Mesendoderm (in vitro differentiated cells): ENCODE results near the gene ISG20.

Experiments used
- DNase-seq: peaks from one replicate; pipeline ENCODE4 v3.0.0; 2013
- H2AK5ac ChIP-seq: 2 replicates; pipeline ENCODE4 v1.6.1; 2013; ENCODE audit warnings: low read length, inconsistent platforms
- H2BK120ac ChIP-seq: 2 replicates; pipeline ENCODE4 v1.6.1; 2013; ENCODE audit warnings: low read depth, mild to moderate bottlenecking, low read length, moderate library complexity, mixed read lengths
- H2BK15ac ChIP-seq: replicated peaks from 2 replicates; pipeline ENCODE4 v1.6.1; 2013; ENCODE audit warnings: low read depth, mild to moderate bottlenecking, moderate library complexity
- H2BK5ac ChIP-seq: 2 replicates; pipeline ENCODE4 v1.6.1; 2013; ENCODE audit warnings: low read length, inconsistent platforms
- H3K18ac ChIP-seq: 2 replicates; pipeline ENCODE4 v1.6.1; 2013; ENCODE audit warnings: mild to moderate bottlenecking, low read length, mixed read lengths
- H3K23ac ChIP-seq: one replicate; pipeline ENCODE4 v1.6.1; 2013; ENCODE audit warnings: low read length
- H3K27ac ChIP-seq: 2 replicates; pipeline ENCODE4 v1.5.1; 2013; ENCODE audit warnings: low read depth, mild to moderate bottlenecking, inconsistent platforms, low read length, moderate library complexity
- H3K27me3 ChIP-seq: 2 replicates; pipeline ENCODE4 v1.6.1; 2013; ENCODE audit warnings: low read length, control low read depth, mild to moderate bottlenecking, inconsistent platforms; ENCODE audit not compliant: insufficient read depth, poor library complexity
- H3K36me3 ChIP-seq: 2 replicates; pipeline ENCODE4 v1.6.1; 2013; ENCODE audit warnings: low read length, inconsistent platforms; ENCODE audit not compliant: control insufficient read depth, insufficient read depth
- H3K4ac ChIP-seq: one replicate; pipeline ENCODE4 v1.6.1; 2013; ENCODE audit warnings: low read depth, mild to moderate bottlenecking, low read length, moderate library complexity
- H3K4me1 ChIP-seq: 2 replicates; pipeline ENCODE4 v1.6.1; 2013; ENCODE audit warnings: low read depth, low read length, inconsistent platforms; ENCODE audit not compliant: control insufficient read depth
- H3K4me2 ChIP-seq: 2 replicates; pipeline ENCODE4 v1.6.1; 2013; ENCODE audit warnings: low read length
- H3K4me3 ChIP-seq: 2 replicates; pipeline ENCODE4 v1.5.1; 2013; ENCODE audit warnings: mild to moderate bottlenecking, low read length
- H3K56ac ChIP-seq: one replicate; pipeline ENCODE4 v1.6.1; 2013; ENCODE audit warnings: low read length
- H3K79me1 ChIP-seq: 2 replicates; pipeline ENCODE4 v1.6.1; 2013; ENCODE audit warnings: low read length, inconsistent platforms
- H3K79me2 ChIP-seq: 2 replicates; pipeline ENCODE4 v1.6.1; 2013; ENCODE audit warnings: mild to moderate bottlenecking, low read length; ENCODE audit not compliant: control insufficient read depth, insufficient read depth
- H3K9ac ChIP-seq: 2 replicates; pipeline ENCODE4 v1.6.1; 2013; ENCODE audit warnings: low read length, inconsistent platforms
- H4K5ac ChIP-seq: one replicate; pipeline ENCODE4 v1.6.1; 2013; ENCODE audit warnings: low read length
- H4K8ac ChIP-seq: one replicate; pipeline ENCODE4 v1.6.1; 2013; ENCODE audit warnings: low read depth, mild to moderate bottlenecking, control low read depth, low read length, moderate library complexity
- WGBS: extraction: QIAGEN DNeasy Blood & Tissue Kit; methylation state at CpG from one replicate; pipeline ENCODE4 v1.1.7; 2013; ENCODE audit warnings: low lambda C conversion rate, missing lambda C conversion rate; ENCODE audit not compliant: insufficient coverage; ENCODE audit errors: extremely low coverage; 5-methylcytosine and 5-hydroxymethylcytosine counted together

The ISG20 gene

GRCh38 chr15:88605189-88606069 is 33.4 kb upstream of the ISG20 start:
- H2BK5ac ChIP-seq: no peak overlapping the region
- H3K23ac ChIP-seq: no peak overlapping the region
- H2BK15ac ChIP-seq: no peak overlapping the region
- H3K4me1 ChIP-seq: peaks cover 5% of the 10 kb centered on the region
- no peak overlapping the region for H2AK5ac ChIP-seq
- peak overlapping the region; percentile 42 for H3K56ac ChIP-seq
- no peak overlapping the region for H4K8ac ChIP-seq
- H3K79me1 ChIP-seq: no peaks in the 10 kb centered on the region
- H2BK120ac ChIP-seq: no peak overlapping the region
- peak overlapping the region; percentile 45 for H3K4me2 ChIP-seq
- no peaks in the 10 kb centered on the region for H3K36me3 ChIP-seq
- no peak overlapping the region for H3K4me3 ChIP-seq
- no peak overlapping the region for H4K5ac ChIP-seq
- peak; percentile 79 for DNase-seq
- no CpG with 5 or more reads among the region's 58 CpGs for WGBS
- H3K27me3 ChIP-seq: peaks cover 27% of the 10 kb centered on the region
- H3K27ac ChIP-seq: no peak overlapping the region
- peak overlapping the region; percentile 16 for H3K9ac ChIP-seq
- H3K4ac ChIP-seq: no peak overlapping the region
- no peaks in the 10 kb centered on the region for H3K79me2 ChIP-seq
- no peak overlapping the region for H3K18ac ChIP-seq

- no peak for DNase-seq
- Histone ChIP-seq H3K4me3 (no peak overlapping the region), H3K18ac (no peak overlapping the region), H3K9ac (no peak overlapping the region), H3K23ac (no peak overlapping the region), H3K56ac (no peak overlapping the region), H3K4ac (no peak overlapping the region), H3K4me2 (peak overlapping the region; percentile 36), H3K27ac (no peak overlapping the region), H2BK5ac (no peak overlapping the region), H4K5ac (no peak overlapping the region), H3K27me3 (peaks cover 27% of the 10 kb centered on the region), H2AK5ac (no peak overlapping the region), H4K8ac (no peak overlapping the region), H2BK120ac (no peak overlapping the region), H3K36me3 (no peaks in the 10 kb centered on the region), H3K79me2 (no peaks in the 10 kb centered on the region), H3K79me1 (no peaks in the 10 kb centered on the region), H3K4me1 (peaks cover 9% of the 10 kb centered on the region), H2BK15ac (no peak overlapping the region)
- no CpG with 5 or more reads among the region's 26 CpGs for WGBS
Measured at GRCh38 chr15:88606070-88606794, 32.6 kb upstream of the ISG20 start.

DNA sequence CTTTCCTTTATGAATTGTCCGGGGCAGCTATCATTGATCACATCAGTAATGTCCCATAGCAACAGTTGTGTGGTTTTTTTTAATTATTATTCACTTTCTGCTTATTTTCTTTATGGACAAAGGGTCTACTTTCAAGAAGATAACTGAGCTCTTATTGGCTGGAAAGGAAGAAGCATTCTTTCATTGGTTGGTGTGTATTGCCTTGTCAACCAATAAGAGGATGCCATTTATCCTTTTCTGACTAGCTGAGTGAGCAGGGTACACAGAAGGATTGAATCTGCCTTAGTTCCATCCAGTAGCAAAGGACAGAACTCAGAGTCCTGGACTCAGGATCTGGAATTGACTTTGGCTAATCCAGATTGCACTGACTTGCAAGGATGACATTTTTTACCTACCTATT is 30.9 kb upstream of the ISG20 start:
- Histone ChIP-seq H3K79me2 (no peaks in the 10 kb centered on the region), H3K36me3 (no peaks in the 10 kb centered on the region), H3K27ac (no peak overlapping the region), H2BK15ac (no peak overlapping the region), H3K9ac (no peak overlapping the region), H3K79me1 (no peaks in the 10 kb centered on the region), H3K4me1 (peaks cover 19% of the 10 kb centered on the region), H3K23ac (no peak overlapping the region), H4K8ac (no peak overlapping the region), H2BK5ac (no peak overlapping the region), H3K27me3 (peaks cover 27% of the 10 kb centered on the region), H2AK5ac (no peak overlapping the region), H3K4ac (no peak overlapping the region), H4K5ac (no peak overlapping the region), H3K4me2 (no peak overlapping the region), H2BK120ac (no peak overlapping the region), H3K56ac (no peak overlapping the region), H3K18ac (no peak overlapping the region), H3K4me3 (no peak overlapping the region)
- DNase-seq: no peak
- no CpG with 5 or more reads among the region's 1 CpG for WGBS

GRCh38 chr15:88608607-88609181 is 30.1 kb upstream of the ISG20 start:
- Histone ChIP-seq H3K4ac (no peak overlapping the region), H3K79me2 (no peaks in the 10 kb centered on the region), H3K4me2 (no peak overlapping the region), H3K27me3 (peaks cover 25% of the 10 kb centered on the region), H2BK15ac (no peak overlapping the region), H3K36me3 (no peaks in the 10 kb centered on the region), H3K79me1 (no peaks in the 10 kb centered on the region), H2BK120ac (no peak overlapping the region), H3K23ac (no peak overlapping the region), H3K4me3 (no peak overlapping the region), H3K18ac (no peak overlapping the region), H3K9ac (no peak overlapping the region), H4K8ac (no peak overlapping the region), H3K27ac (no peak overlapping the region), H2BK5ac (no peak overlapping the region), H2AK5ac (no peak overlapping the region), H4K5ac (no peak overlapping the region), H3K4me1 (peaks cover 22% of the 10 kb centered on the region), H3K56ac (no peak overlapping the region)
- DNase-seq: no peak
- WGBS: no CpG with 5 or more reads among the region's 4 CpGs

GRCh38 chr15:88609344-88610090 is 29.3 kb upstream of the ISG20 start:
- H3K4me2 ChIP-seq: no peak overlapping the region
- H3K27ac ChIP-seq: no peak overlapping the region
- no peaks in the 10 kb centered on the region for H3K79me2 ChIP-seq
- no peaks in the 10 kb centered on the region for H3K36me3 ChIP-seq
- H3K23ac ChIP-seq: no peak overlapping the region
- H3K4me1 ChIP-seq: peaks cover 26% of the 10 kb centered on the region
- no peak overlapping the region for H3K18ac ChIP-seq
- H3K9ac ChIP-seq: no peak overlapping the region
- DNase-seq: peak; percentile 75
- H2AK5ac ChIP-seq: peak overlapping the region; percentile 75
- H3K56ac ChIP-seq: peak overlapping the region; percentile 59
- H2BK120ac ChIP-seq: no peak overlapping the region
- WGBS: no CpG with 5 or more reads among the region's 4 CpGs
- no peak overlapping the region for H4K8ac ChIP-seq
- H2BK5ac ChIP-seq: peak overlapping the region; percentile 54
- H3K4me3 ChIP-seq: no peak overlapping the region
- H4K5ac ChIP-seq: no peak overlapping the region
- H2BK15ac ChIP-seq: no peak overlapping the region
- no peak overlapping the region for H3K4ac ChIP-seq
- peaks cover 20% of the 10 kb centered on the region for H3K27me3 ChIP-seq
- H3K79me1 ChIP-seq: no peaks in the 10 kb centered on the region
